Measurements from ENCODE around the gene DYNLT4.
"Not testable (repeated sequence)": the region's sequence is repeated elsewhere in the genome, so short reads cannot be mapped to it uniquely, and the experiment has no call there.

DYNLT4 gene

DNA sequence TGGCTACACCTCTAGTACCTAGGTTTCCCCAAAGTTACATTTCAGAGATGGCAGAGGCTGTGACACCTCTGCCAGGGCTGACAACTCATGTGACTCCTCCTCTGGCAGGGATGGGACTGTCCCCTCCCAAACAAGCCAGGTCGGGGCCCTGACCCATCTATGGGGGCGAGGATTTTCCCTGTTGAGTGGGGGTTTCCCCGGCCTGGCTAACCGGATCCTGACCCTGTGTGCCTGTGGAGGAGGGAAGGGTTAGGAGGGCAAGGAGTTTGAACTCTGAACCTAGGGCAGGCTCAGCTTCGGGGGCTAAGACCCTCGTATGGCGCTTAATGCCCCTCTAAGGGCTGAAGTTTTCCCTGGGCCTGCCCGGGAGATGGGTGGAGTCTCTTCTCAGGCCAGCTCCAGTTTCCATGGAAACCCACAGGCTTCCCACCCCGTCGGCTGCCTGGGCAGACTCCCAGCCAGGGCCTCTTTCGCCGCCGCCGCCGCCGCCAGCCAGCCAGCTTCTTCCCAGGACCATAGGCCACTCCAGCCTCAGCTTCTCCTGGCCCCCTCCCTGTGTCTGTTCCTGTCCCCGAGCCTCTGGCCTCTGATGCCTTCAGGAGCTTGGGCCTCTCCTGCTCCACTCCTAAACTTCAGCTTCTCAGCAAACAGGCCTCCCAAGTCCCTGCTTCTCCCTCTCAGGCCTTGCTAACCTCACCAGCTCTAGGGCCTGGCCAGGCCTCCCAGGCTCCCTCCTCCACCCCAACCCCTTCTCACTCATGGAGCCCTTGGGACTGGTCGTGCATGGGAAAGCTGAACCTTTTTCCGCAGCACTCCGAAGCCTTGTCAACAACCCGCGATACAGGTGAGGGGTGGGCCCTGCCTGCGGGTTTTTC lies 1.1 kb upstream of the DYNLT4 start, which contains the start of gene BTBD19:
Gene BTBD19 (plus strand): TSS at position 461 of the 875 bp plus-strand sequence. CDS start 298 bp downstream, at position 759.
- DNase-seq, result peak; percentile 52

DNA sequence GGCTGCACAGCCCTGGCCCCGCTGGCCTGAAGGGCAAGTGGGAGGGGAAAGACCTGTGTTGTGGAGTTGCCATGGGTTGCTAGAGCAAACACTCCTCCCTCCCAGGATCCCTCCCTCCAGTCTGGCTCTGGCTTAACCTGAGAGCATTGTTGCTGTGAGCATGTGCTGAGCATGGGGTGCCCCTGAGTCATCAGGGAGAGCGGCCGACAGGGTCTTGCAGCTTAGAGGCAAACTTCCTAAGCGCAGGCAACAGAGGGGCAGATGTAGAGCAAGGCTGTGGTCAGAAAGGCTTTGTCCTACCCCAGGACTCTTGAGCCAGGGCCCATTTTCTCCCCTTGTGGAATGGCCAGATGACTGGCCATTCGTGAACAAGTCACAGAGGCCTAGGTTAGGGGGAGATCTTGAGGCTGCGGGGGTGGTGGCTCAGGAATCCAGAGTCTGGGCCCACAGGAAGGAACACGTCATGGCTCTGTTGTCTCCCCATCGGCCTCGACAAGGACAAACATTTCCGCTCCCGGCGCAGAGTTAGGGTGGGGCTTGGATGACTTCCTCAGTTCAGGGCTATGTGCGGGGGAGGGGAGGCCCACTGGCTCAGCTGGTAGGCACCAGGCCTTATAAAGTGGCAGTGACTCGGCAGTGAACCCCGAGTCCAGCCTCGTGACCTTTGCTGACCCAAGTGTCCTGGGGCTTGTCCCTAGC lies 362 bp upstream of the DYNLT4 start:
- peak; percentile 99 for DNase-seq

DNA sequence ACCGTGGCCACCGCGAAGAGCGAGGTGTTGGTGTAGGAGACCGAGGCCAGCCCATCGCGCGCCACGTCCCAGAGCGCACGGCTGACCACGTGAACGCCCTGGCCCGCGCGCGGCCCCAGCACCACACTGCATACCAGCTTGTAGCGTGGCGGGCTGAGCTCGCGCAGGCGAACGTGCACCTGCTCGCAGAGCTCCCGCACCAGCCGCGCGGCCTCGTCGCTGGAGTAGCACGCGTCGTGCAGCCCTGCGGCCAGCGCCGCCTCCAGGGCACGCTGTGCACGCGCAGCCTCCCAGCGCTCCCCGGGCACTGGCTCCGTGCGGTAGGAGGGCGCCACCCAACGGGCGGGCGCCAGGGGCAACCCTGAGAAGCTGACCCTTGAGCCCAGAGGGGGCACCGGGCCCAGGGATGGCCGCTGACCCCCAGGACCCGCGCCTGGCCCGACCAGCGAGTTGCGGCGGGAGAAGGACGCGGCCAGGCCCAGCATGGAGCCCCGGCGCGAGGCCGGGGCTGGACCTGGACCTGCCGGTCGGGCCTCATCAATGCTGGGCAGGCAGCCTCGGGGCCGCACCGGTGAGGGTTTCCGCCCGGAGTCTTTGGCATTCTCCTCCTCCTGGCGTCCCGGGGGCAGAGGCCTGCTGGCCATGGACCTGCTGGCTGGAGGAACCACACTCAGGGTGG lies 987 bp downstream of the DYNLT4 start:
- DNase-seq, result no peak

DNA sequence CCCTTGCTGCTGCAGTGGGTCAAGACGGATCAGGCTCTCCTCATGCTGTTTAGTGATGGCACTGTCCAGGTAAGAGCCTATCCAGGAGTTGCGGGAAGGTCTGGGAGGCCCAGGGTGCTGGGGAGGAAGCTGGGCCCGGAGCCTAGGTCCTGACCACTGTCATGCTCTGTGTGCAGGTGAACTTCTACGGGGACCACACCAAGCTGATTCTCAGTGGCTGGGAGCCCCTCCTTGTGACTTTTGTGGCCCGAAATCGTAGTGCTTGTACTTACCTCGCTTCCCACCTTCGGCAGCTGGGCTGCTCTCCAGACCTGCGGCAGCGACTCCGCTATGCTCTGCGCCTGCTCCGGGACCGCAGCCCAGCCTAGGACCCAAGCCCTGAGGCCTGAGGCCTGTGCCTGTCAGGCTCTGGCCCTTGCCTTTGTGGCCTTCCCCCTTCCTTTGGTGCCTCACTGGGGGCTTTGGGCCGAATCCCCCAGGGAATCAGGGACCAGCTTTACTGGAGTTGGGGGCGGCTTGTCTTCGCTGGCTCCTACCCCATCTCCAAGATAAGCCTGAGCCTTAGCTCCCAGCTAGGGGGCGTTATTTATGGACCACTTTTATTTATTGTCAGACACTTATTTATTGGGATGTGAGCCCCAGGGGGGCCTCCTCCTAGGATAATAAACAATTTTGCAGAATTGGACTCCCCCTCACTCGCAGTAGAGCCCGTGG lies 1.7 kb downstream of the DYNLT4 start:
- no peak for DNase-seq

DNA sequence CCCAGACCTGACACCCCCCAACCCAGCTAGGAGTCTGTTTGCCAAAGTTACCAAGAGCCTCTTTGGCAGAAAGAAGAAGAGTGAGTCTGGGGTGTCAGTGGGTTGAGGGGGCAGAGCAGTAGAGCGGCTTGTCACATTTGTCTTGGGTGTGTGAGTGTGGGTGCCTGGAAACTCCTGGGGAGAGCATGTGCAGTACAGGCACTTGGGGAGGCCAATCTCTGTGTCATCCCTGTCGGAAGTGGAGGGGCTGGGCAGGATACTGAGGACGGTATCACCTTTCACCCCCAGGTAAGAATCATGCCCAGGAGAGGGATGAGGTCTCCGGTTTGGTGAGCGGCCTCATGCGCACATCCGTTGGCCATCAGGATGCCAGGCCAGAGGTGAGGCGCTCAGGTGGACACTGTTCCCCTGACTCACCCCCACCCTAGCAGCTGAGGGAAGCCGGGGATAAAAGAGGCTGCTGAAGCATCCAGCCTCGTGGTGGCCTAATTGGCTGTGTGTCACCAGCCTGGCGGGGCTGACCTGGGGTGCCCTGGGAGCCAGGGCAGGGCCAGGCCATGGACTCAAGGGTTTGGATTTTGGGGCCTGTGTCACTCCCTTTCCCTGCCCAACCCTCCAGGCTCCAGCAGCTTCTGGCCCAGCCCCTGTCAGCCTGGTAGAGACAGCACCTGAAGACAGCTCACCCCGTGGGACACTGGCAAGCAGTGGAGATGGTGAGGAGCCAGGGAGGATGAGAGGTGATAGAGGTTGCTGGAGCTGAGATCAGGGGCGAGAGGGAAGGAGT lies 3.6 kb downstream of the DYNLT4 start:
- no peak for DNase-seq

DNA sequence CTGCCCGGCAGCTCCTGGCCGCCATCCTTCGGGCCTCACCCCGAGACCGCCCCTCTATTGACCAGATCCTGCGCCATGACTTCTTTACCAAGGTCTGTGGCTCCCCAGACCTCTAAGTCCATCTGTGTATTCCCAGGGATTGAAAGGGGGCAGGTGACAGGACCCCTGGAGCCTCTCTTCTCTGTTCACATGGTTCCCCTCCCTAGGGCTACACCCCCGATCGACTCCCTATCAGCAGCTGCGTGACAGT lies 4.2 kb downstream of the DYNLT4 start:
- no peak for DNase-seq

DNA sequence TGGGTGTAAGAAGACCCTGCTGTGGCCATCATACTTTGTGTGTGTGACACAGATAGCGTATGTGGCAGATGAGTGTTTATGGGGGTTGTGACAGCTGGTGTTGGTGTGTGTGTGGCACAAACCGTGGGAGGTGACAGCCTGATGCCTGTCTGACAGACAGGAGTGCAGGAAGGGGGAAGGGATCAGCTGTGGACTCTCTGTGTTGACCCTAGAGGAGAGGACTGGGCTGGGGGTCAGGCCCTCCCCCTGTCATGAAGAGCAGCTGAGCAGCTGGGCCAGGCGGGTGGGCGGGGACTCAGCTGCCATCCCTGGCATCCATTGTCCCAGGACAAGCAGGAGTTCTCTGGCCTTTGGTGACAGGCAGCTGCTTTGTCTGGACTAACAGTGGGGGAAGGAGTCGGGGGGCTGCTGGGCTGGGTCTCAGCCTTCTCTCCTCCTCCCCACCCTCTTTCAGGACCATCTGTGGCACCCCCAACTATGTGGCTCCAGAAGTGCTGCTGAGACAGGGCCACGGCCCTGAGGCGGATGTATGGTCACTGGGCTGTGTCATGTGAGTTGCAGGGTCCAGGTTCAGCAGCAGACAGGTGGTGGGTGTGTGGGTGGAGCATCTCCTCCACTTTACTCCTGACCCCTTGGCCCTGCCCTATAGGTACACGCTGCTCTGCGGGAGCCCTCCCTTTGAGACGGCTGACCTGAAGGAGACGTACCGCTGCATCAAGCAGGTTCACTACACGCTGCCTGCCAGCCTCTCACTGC lies 4.7 kb downstream of the DYNLT4 start:
- DNase-seq, result no peak

GRCh38 chr1:44801491-44802305 lies 5.5 kb downstream of the DYNLT4 start:
- DNase-seq, result no peak

GRCh38 chr1:44799770-44800584 lies 7.2 kb downstream of the DYNLT4 start, which contains the start of gene PLK3:
TSS of gene PLK3 (plus strand) at chr1:44800377. CDS start at chr1:44800464, 87 bp downstream.
- peak; percentile 99 for DNase-seq

DNA sequence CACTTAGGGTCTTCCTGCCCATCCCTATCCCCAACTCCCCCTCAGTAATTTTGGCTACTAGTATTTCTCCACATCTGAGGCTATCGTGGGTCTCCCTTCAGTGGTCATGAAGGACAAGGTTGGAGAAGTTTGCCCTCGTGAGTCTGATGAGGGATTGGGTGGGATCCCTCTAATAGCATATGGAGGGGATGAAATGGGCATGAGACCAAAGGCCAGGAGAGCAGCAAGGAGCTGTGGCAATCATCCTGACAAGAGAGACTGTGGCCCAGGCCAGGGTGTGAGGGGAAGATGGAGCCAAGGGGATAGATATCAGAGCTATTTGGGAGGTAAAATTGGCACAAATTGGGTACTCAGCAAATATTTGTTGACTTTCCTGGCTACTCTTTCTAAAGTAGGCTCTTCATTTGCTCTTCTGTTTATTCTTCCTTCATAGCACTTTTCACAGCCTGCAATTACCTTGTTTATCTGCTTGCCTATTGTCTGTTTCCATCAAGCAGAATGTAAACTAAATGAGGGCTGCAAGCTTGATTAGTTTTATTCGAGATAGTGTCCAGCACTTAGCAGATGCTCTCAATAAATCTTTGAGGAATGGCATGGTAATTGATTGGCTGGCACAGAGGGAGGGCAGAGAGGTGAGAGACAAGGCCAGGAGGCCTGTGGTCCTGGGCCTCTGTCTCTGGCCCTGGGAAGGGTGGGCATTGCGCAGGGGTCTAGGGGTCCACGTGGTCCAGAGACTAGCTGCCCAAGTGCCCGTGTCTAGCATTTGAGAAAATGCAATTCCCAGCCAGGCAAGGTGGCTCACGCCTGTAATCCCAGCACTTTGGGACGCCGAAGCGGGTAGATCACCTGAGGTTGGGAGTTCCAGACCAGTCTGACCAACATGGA lies 8.4 kb downstream of the DYNLT4 start:
- no peak for DNase-seq

DNA sequence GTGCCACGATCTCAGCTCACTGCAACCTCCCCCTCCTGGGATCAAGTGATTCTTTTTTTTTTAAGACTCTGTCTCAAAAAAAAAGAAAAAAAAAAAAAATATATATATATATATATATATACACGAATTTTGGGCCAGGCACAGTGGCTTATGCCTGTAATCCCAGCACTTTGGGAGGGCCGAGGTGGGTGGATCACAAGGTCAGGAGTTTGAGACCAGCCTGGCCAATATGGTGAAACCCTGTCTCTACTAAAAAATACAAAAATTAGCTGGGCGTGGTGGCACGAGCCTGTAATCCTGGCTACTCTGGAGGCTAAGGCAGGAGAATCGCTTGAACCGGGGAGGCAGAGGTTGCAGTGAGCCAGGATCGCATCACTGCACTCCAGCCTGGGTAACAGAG lies 9.3 kb downstream of the DYNLT4 start:
- DNase-seq, result not testable (repeated sequence)

GRCh38 chr1:44792736-44793502 lies 14.2 kb downstream of the DYNLT4 start:
- DNase-seq, result no peak

- no peak for DNase-seq
Measured at GRCh38 chr1:44790968-44791801, 16.0 kb downstream of the DYNLT4 start.

DNA sequence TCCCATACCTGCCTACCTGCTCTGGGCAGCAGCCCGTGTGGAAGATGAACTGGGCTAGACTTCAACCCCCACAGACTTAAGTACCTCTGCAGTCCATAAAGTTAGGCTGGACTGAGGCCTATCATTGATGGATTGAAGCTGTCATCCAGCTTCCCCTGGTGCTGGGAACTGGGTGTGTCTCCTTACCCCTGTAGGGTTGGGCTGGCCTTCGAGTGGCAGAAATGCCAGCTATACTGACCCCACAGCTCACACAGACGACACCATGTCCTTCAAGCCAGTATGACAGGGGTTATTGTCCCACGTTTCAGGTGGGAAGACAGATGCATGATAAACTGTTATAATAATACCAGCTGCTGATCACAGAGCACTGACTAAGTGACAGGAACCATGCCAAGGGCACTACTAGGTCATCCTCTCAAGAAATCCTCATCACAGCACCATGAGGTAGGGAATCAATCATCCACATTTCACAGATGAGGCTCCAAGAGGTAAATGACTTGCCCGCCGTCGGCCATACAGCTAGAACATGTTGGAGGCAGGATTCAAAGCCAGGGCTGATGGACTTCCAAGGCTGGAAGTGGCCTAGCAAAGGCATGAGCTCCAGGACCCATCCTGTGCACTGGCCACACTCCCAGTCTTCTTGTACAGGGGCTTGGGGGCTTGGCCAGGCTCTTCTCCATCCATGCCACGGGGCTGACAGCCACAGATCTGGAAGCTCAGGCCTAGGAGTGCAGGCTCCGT lies 18.9 kb downstream of the DYNLT4 start, which contains the start of gene BEST4:
Gene BEST4 (minus strand): TSS at position 51 of the 741 bp plus-strand sequence. CDS start 465 bp downstream, outside the sequence.
- no peak for DNase-seq

GRCh38 chr1:44787506-44787905 lies 19.6 kb downstream of the DYNLT4 start:
- DNase-seq, result no peak
